AG09319 (cell line): ENCODE data around the gene HSPG2.
"Not testable (repeated sequence)": the region's sequence is repeated elsewhere in the genome, so short reads cannot be mapped to it uniquely, and the experiment has no call there.

ENCODE experiments used
- DNase-seq: peaks from one replicate; pipeline ENCODE4 v3.0.0-alpha.2; 2010; ENCODE audit warnings: low read depth; ENCODE audit errors: extremely low read depth
- CTCF ChIP-seq: IDR thresholded peaks from 2 replicates; pipeline ENCODE4 v1.5.1; 2011; ENCODE audit warnings: low read depth, mild to moderate bottlenecking, inconsistent platforms, low read length, moderate library complexity

Gene HSPG2

GRCh38 chr1:21909286-21909759 lies 27.8 kb downstream of the HSPG2 start:
- no peak for TF ChIP-seq CTCF
- DNase-seq = no peak

- not testable (repeated sequence) for DNase-seq
Measured at GRCh38 chr1:21907737-21908534, 29.2 kb downstream of the HSPG2 start.

GRCh38 chr1:21907079-21907418 lies 30.1 kb downstream of the HSPG2 start:
- no peak for TF ChIP-seq CTCF

GRCh38 chr1:21906173-21907078 lies 30.7 kb downstream of the HSPG2 start:
- TF ChIP-seq CTCF = no peak
- DNase-seq = no peak

More at GRCh38 chr1:21907079-21907418, 30.1 kb downstream of the HSPG2 start:
- DNase-seq = no peak

- no peak for DNase-seq
- no peak for TF ChIP-seq CTCF
Measured at GRCh38 chr1:21904704-21905520, 32.2 kb downstream of the HSPG2 start.

- no peak for TF ChIP-seq CTCF
- no peak for DNase-seq
Measured at GRCh38 chr1:21904454-21904703, 32.7 kb downstream of the HSPG2 start.

- no peak for TF ChIP-seq CTCF
- DNase-seq = no peak
Measured at GRCh38 chr1:21903638-21904453, 33.3 kb downstream of the HSPG2 start.
